Breast epithelium (tissue), 4 donors: ENCODE data around the gene PCK2. TPM values are rescaled to one million over a fixed set of nuclear protein-coding genes. Genes with fewer than 3 reads are reported as not detected.

Source experiments
- DNase-seq, 2 donors: peaks; one replicate each; pipeline ENCODE4 v3.0.0-alpha.2; 2019; ENCODE audit warnings: low spot score in 2 of 2
- H3K27ac ChIP-seq, 2 donors: fragments of 200-600 bp; sonication (generic) in 1 of 2; one replicate each; pipeline ENCODE4 v1.5.1; 2016 to 2019; ENCODE audit warnings: mild to moderate bottlenecking in 1 of 2
- H3K27me3 ChIP-seq, 2 donors: fragments of 200-600 bp; sonication (generic) in 1 of 2; one replicate each; pipeline versions ENCODE4 v1.5.1 to v1.6.0; 2017 to 2019; ENCODE audit warnings: control low read depth in 1 of 2, mild to moderate bottlenecking in 1 of 2
- H3K36me3 ChIP-seq: fragments of 200-600 bp; one replicate; pipeline ENCODE4 v1.5.1; 2019
- H3K4me1 ChIP-seq, 2 donors: fragments of 200-600 bp; sonication (generic); one replicate each; pipeline ENCODE4 v1.5.1; 2016 to 2019; ENCODE audit warnings: control low read depth in 1 of 2
- H3K4me3 ChIP-seq, 3 donors: fragments of 200-600 bp; sonication (generic); 1 replicate in 2 of 3; 2 replicates in 1 of 3; pipeline ENCODE4 v1.5.1; 2016 to 2019; ENCODE audit warnings: mild to moderate bottlenecking in 3 of 3, moderate library complexity in 2 of 3
- H3K9me3 ChIP-seq, 2 donors: fragments of 200-600 bp; sonication (generic) in 1 of 2; one replicate each; pipeline ENCODE4 v1.5.1; 2016 to 2019; ENCODE audit warnings: control low read depth in 1 of 2
- POLR2A ChIP-seq: fragments of 450-650 bp; IDR thresholded peaks from one replicate; pipeline ENCODE4 v1.6.1; 2016; ENCODE audit warnings: antibody characterized with exemption, mild to moderate bottlenecking, moderate library complexity
- POLR2AphosphoS5 ChIP-seq, 3 donors: sonication (generic); formaldehyde crosslinking; IDR thresholded peaks; one replicate each; pipeline ENCODE4 v1.6.1; 2017; ENCODE audit warnings: antibody characterized with exemption in 3 of 3
- intact Hi-C: fragments of 100-400 bp; cut with DNase I; formaldehyde crosslinking; loops from one replicate; pipeline ENCODE4 v1.15.1; 2023; ENCODE audit warnings: low total_unique reads
- total RNA-seq, 3 donors: library from RNA; depleted of rRNA; stranded (reverse); fragments of >200 nt; gene quantifications; one replicate each; pipeline ENCODE4 v1.1.0, GENCODE V29; 2016
- TF ChIP-seq, protein P1 (sequence below), 3 donors: fragments of 450-650 bp; IDR thresholded peaks; one replicate each; pipeline ENCODE4 v1.5.1; 2016 to 2017; ENCODE audit warnings: antibody characterized with exemption in 3 of 3, mild to moderate bottlenecking in 3 of 3, moderate library complexity in 3 of 3

The PCK2 gene
- total RNA-seq, 3 donors from 2014 or later = 20.5 to 51.5 (median 24.3) TPM

GRCh38 chr14:24131549-24131966 is 37.4 kb downstream of the PCK2 start:
- DNase-seq = no peak
- Histone ChIP-seq H3K4me3 (no peak overlapping the region), H3K36me3 (no peaks in the 10 kb centered on the region), H3K27me3 (no peaks in the 10 kb centered on the region), H3K4me1 (no peaks in the 10 kb centered on the region), H3K9me3 (no peaks in the 10 kb centered on the region), H3K27ac (peak overlapping the region; percentile 73 to 74)
- no peak for TF ChIP-seq POLR2AphosphoS5 (IDR thresholded peaks at IDR 0.05)
- TF ChIP-seq, protein P1, sequence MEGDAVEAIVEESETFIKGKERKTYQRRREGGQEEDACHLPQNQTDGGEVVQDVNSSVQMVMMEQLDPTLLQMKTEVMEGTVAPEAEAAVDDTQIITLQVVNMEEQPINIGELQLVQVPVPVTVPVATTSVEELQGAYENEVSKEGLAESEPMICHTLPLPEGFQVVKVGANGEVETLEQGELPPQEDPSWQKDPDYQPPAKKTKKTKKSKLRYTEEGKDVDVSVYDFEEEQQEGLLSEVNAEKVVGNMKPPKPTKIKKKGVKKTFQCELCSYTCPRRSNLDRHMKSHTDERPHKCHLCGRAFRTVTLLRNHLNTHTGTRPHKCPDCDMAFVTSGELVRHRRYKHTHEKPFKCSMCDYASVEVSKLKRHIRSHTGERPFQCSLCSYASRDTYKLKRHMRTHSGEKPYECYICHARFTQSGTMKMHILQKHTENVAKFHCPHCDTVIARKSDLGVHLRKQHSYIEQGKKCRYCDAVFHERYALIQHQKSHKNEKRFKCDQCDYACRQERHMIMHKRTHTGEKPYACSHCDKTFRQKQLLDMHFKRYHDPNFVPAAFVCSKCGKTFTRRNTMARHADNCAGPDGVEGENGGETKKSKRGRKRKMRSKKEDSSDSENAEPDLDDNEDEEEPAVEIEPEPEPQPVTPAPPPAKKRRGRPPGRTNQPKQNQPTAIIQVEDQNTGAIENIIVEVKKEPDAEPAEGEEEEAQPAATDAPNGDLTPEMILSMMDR (IDR thresholded peaks at IDR 0.05) = no peak
- no peak for TF ChIP-seq POLR2A
- intact Hi-C loops = no loop called here

DNA sequence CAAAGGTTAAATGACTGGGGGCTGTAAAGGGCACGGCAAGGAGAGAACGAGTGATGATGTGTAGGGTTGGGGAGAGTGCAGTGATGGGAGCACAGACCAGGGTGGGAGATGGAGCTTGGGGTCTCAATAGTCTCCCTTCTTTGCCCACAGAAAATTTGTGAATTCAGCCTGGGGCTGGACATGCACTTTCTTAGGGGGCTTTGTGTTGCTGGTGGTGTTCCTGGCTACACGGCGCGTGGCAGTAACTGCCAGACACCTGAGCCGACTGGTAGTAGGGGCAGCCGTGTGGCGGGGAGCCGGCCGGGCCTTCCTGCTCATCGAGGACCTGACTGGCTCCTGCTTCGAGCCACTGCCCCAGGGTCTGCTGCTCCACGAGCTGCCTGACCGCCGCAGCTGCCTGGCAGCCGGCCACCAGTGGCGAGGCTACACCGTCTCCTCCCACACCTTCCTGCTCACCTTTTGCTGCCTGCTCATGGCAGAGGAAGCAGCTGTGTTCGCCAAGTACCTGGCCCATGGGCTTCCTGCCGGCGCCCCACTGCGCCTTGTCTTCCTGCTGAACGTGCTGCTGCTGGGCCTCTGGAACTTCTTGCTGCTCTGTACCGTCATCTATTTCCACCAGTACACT is 38.1 kb downstream of the PCK2 start:
- DNase-seq = peak; percentile 70 to 86

GRCh38 chr14:24132976-24133375 is 38.9 kb downstream of the PCK2 start:
- no peaks in the 10 kb centered on the region for H3K9me3 ChIP-seq
- no peaks in the 10 kb centered on the region for H3K36me3 ChIP-seq
- no peak overlapping the region for H3K4me3 ChIP-seq
- no peak for DNase-seq
- intact Hi-C loops = no loop called here
- H3K27me3 ChIP-seq = no peaks in the 10 kb centered on the region
- TF ChIP-seq POLR2A (no peak), POLR2AphosphoS5 (IDR thresholded peaks at IDR 0.05) (no peak)
- TF ChIP-seq, protein P1 (IDR thresholded peaks at IDR 0.05) = no peak
- peaks cover 5 to 11% of the 10 kb centered on the region in 2 donors for H3K4me1 ChIP-seq
- peak overlapping the region; percentile 73 to 74 for H3K27ac ChIP-seq

More for the DNA sequence above, 38.1 kb downstream of the PCK2 start:
- Histone ChIP-seq H3K4me1 (peaks cover 5 to 6% of the 10 kb centered on the region in 2 donors), H3K27me3 (no peaks in the 10 kb centered on the region), H3K27ac (peak overlapping the region; percentile 73 to 74), H3K9me3 (no peaks in the 10 kb centered on the region), H3K36me3 (no peaks in the 10 kb centered on the region), H3K4me3 (peak overlapping the region in 1 of 3 donors; percentile 40)
- intact Hi-C loops = no loop called here
- no peak for TF ChIP-seq POLR2AphosphoS5 (IDR thresholded peaks at IDR 0.05)
- TF ChIP-seq POLR2A = no peak
- TF ChIP-seq, protein P1 (IDR thresholded peaks at IDR 0.05) = no peak

- Histone ChIP-seq H3K4me3 (no peak overlapping the region), H3K9me3 (no peaks in the 10 kb centered on the region), H3K27me3 (no peaks in the 10 kb centered on the region), H3K36me3 (no peaks in the 10 kb centered on the region), H3K27ac (no peak overlapping the region), H3K4me1 (peaks cover 5 to 11% of the 10 kb centered on the region in 2 donors)
- TF ChIP-seq POLR2AphosphoS5 (IDR thresholded peaks at IDR 0.05) (no peak), POLR2A (no peak)
- TF ChIP-seq, protein P1 (IDR thresholded peaks at IDR 0.05) = no peak
- intact Hi-C loops = no loop called here
- no peak for DNase-seq
Observed at GRCh38 chr14:24133735-24134134, 39.6 kb downstream of the PCK2 start.

GRCh38 chr14:24135584-24135833 is 41.4 kb downstream of the PCK2 start:
- Histone ChIP-seq H3K4me1 (peaks cover 5 to 16% of the 10 kb centered on the region in 2 donors), H3K9me3 (no peaks in the 10 kb centered on the region), H3K27me3 (no peaks in the 10 kb centered on the region), H3K27ac (peak overlapping the region; percentile 92 to 96), H3K4me3 (peak overlapping the region; percentile 93 to 99 (median 97)), H3K36me3 (no peaks in the 10 kb centered on the region)
- DNase-seq = no peak
- TF ChIP-seq POLR2A = no peak
- TF ChIP-seq POLR2AphosphoS5 (IDR thresholded peaks at IDR 0.05) = no peak
- TF ChIP-seq, protein P1 (IDR thresholded peaks at IDR 0.05) = no peak
- intact Hi-C loops = no loop called here
